Endothelial cell of umbilical vein (primary cell): ENCODE data around the gene HNMT. TPM values are rescaled to one million over a fixed set of nuclear protein-coding genes. Genes with fewer than 3 reads are reported as not detected.

ENCODE experiments used
- BruUV-seq: library from RNA; stranded (reverse); fragments of 400-500 nt; replicated peaks from 2 replicates; lab custom pipeline; 2021; lab: Mats Ljungman, UMichigan
- CTCF ChIA-PET: fragments of 300-600, 350-600 bp; sonication (Branson Sonifier 250); formaldehyde crosslinking; loops from one replicate; lab custom pipeline; 2021; ENCODE audit warnings: antibody characterized with exemption, inconsistent platforms; lab: Charles Lee
- POLR2A ChIA-PET: fragments of 300-600, 350-600 bp; sonication (Branson Sonifier 250); formaldehyde crosslinking; loops from one replicate; lab custom pipeline; 2021; ENCODE audit warnings: antibody characterized with exemption, inconsistent platforms; lab: Charles Lee
- DNase-seq: peaks from one replicate; pipeline ENCODE4 v3.0.0-alpha.2; 2011; ENCODE audit warnings: low read depth, low spot score
- FAIRE-seq: peaks from 2 replicates; lab custom pipeline; 2011; peaks lifted over from hg19 to GRCh38; lab: Jason Lieb, UNC
- H2AFZ ChIP-seq: 2 replicates; pipeline ENCODE4 v1.6.0; 2012; ENCODE audit warnings: low read depth, low read length, control low read depth, inconsistent platforms
- H3K27ac ChIP-seq: 2 replicates; pipeline ENCODE4 v1.5.1; 2011; ENCODE audit warnings: low read depth, mild to moderate bottlenecking, control low read depth, low read length, moderate library complexity; ENCODE audit not compliant: insufficient read depth
- H3K27me3 ChIP-seq, 2 experiments: 2 replicates each; pipeline versions ENCODE4 v1.6.0 to v1.6.1; 2011; ENCODE audit warnings: low read length in 2 of 2, mixed read lengths in 1 of 2; ENCODE audit not compliant: control insufficient read depth in 2 of 2, insufficient read depth in 2 of 2
- H3K36me3 ChIP-seq, 2 experiments: 2 replicates in 1 of 2; 3 replicates in 1 of 2; pipeline ENCODE4 v1.5.1; 2011; ENCODE audit warnings: low read length in 2 of 2, mild to moderate bottlenecking in 1 of 2, moderate library complexity in 1 of 2; ENCODE audit not compliant: control insufficient read depth in 2 of 2, insufficient read depth in 2 of 2; ENCODE audit errors: extremely low read depth in 1 of 2
- H3K4me1 ChIP-seq: 3 replicates; pipeline ENCODE4 v1.5.1; 2011; ENCODE audit warnings: mild to moderate bottlenecking, low read length; ENCODE audit not compliant: control insufficient read depth, insufficient read depth; ENCODE audit errors: extremely low read depth
- H3K4me2 ChIP-seq: 2 replicates; pipeline ENCODE4 v1.6.1; 2011; ENCODE audit warnings: low read length, control low read depth, mixed read lengths; ENCODE audit not compliant: insufficient read depth
- H3K4me3 ChIP-seq, 3 experiments: fragments of 200-600 bp in 1 of 3; sonication (generic), shearing (Covaris generic) in 1 of 3; replicated peaks in 1 of 3; 2 replicates each; pipeline ENCODE4 v1.5.1; 2011 to 2016; ENCODE audit warnings: control low read depth in 3 of 3, low read length in 3 of 3, mild to moderate bottlenecking in 2 of 3, inconsistent platforms in 1 of 3, low read depth in 1 of 3, moderate library complexity in 1 of 3; ENCODE audit not compliant: insufficient read depth in 1 of 3
- H3K79me2 ChIP-seq: 2 replicates; pipeline ENCODE4 v1.6.0; 2012; ENCODE audit warnings: low read length, inconsistent platforms; ENCODE audit not compliant: control insufficient read depth, insufficient read depth
- H3K9ac ChIP-seq: replicated peaks from 2 replicates; pipeline ENCODE3; 2011; ENCODE audit warnings: low read length, control low read depth; ENCODE audit not compliant: insufficient read depth; ENCODE audit errors: extremely low read depth
- H3K9me1 ChIP-seq: replicated peaks from 3 replicates; pipeline ENCODE4 v1.6.0; 2011; ENCODE audit warnings: mild to moderate bottlenecking, low read length; ENCODE audit not compliant: control insufficient read depth, insufficient read depth; ENCODE audit errors: extremely low read depth
- H3K9me3 ChIP-seq: replicated peaks from 2 replicates; pipeline ENCODE4 v1.5.1; 2012; ENCODE audit warnings: low read length, inconsistent platforms; ENCODE audit not compliant: control insufficient read depth, insufficient read depth
- H4K20me1 ChIP-seq: replicated peaks from 2 replicates; pipeline ENCODE3; 2011; ENCODE audit warnings: mild to moderate bottlenecking, low read length; ENCODE audit not compliant: control insufficient read depth, insufficient read depth; ENCODE audit errors: extremely low read depth
- CTCF ChIP-seq, 2 donors: IDR thresholded peaks; 1 replicate in 1 of 2; 2 replicates in 1 of 2; pipeline ENCODE4 v1.5.1; 2011; ENCODE audit warnings: low read length in 2 of 2, mild to moderate bottlenecking in 2 of 2, moderate library complexity in 2 of 2, control low read depth in 1 of 2, inconsistent platforms in 1 of 2, low read depth in 1 of 2; ENCODE audit not compliant: insufficient read depth in 1 of 2; ENCODE audit errors: extremely low read depth in 1 of 2
- EZH2 ChIP-seq: IDR thresholded peaks from 2 replicates; pipeline ENCODE4 v1.6.1; 2012; ENCODE audit warnings: borderline replicate concordance, low read depth, mild to moderate bottlenecking, moderate library complexity, low read length, inconsistent platforms; ENCODE audit not compliant: severe bottlenecking
- FOS ChIP-seq: IDR thresholded peaks from 2 replicates; pipeline ENCODE4 v1.6.1; 2011; ENCODE audit warnings: mild to moderate bottlenecking, low read length, moderate library complexity, borderline replicate concordance; ENCODE audit not compliant: insufficient read depth
- GATA2 ChIP-seq: IDR thresholded peaks from 2 replicates; pipeline ENCODE4 v1.7.0; 2011; ENCODE audit warnings: low read depth, mild to moderate bottlenecking, moderate library complexity, mixed read lengths, low read length; ENCODE audit not compliant: insufficient read length, insufficient read depth
- JUN ChIP-seq: IDR thresholded peaks from 2 replicates; pipeline ENCODE4 v1.6.1; 2011; ENCODE audit warnings: borderline replicate concordance, low read depth; ENCODE audit not compliant: insufficient read length, insufficient read depth
- MAX ChIP-seq: IDR thresholded peaks from 2 replicates; pipeline ENCODE4 v1.6.1; 2011; ENCODE audit not compliant: insufficient read depth, insufficient read length
- MYC ChIP-seq: IDR thresholded peaks from one replicate; pipeline ENCODE4 v1.6.1; 2011; ENCODE audit warnings: mild to moderate bottlenecking, low read depth, low read length
- POLR2A ChIP-seq: IDR thresholded peaks from 2 replicates; pipeline ENCODE4 v1.6.1; 2012; ENCODE audit warnings: low read depth, mild to moderate bottlenecking, control low read depth, low read length
- POLR2AphosphoS5 ChIP-seq: IDR thresholded peaks from 2 replicates; pipeline ENCODE4 v1.6.1; 2012; ENCODE audit warnings: low read depth, mild to moderate bottlenecking, control low read depth, low read length, moderate library complexity; ENCODE audit not compliant: insufficient read depth
- dilution Hi-C: fragments of 300-500 bp; cut with MboI; formaldehyde crosslinking; loops from one replicate; pipeline ENCODE4 v1.15.0; 2019; ENCODE audit warnings: low sequenced_read_pairs; ENCODE audit not compliant: extremely low pct_ligation_motif_present
- intact Hi-C: fragments of 100-400 bp; cut with micrococcal nuclease; formaldehyde crosslinking; loops from one replicate; pipeline ENCODE4 v1.10.0; 2022
- polyA plus RNA-seq, 4 experiments: library from polyadenylated mRNA; depleted of rRNA in 3 of 4; stranded (reverse) in 3 of 4; unstranded in 1 of 4; fragments of >200 nt; gene quantifications; 2 replicates each; pipeline versions ENCODE4 v1.2.1 to v1.2.3, GENCODE V29; 2011 to 2012; ENCODE audit warnings: missing spikeins in 1 of 4
- total RNA-seq: library from RNA; stranded (reverse); gene quantifications from 2 replicates; pipeline ENCODE4 v1.2.3, GENCODE V29; 2021

HNMT gene
- total and polyA plus RNA-seq, 2 donors (not counting 3 experiments of a cell fraction or from before 2014, with no cell fraction given), result 8.6 to 16.9 TPM

DNA sequence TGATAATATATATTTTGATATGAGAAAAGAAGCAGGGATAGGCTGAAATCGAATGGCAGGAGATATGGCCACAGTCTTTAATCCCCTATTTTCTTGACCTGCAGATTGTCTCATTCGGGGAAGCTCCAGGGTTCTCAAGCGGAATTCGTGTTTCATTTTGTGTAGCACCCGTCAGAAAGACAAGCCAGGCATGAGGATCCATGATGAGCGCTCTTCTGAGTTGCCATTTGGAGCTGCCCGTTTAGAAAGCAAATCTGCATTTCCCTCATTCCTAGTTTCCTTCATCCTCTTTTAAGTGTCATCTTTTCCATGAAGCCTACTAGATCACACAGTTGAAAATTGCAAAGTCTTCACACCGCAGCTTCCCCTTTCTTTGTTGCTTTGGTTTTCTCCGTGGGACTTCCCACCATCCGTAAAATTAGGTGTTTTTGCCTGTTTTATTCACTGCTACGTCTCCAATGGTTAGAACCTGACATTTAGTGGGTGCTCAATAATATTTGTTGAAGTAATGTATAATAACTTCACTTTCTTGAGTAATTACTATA lies 16.9 kb downstream of the HNMT start:
- TF ChIP-seq FOS (no peak), EZH2 (no peak), MAX (no peak), GATA2 (no peak), MYC (no peak), CTCF (IDR thresholded peaks at IDR 0.05; ENCODE audit: extremely low read depth in 1 of 2, insufficient read depth in 1 of 2, low read depth in 1 of 2, low read length in 2 of 2) (no peak), POLR2AphosphoS5 (no peak), POLR2A (no peak), JUN (no peak)

More for the DNA sequence above, 16.9 kb downstream of the HNMT start:
- ChIA-PET POLR2A (no interaction called here), CTCF (interaction anchor here (0.9 kb wide), 1 partner anchor 121 kb away, joined by 3 read pairs; no protein-coding TSS in a partner anchor)
- Histone ChIP-seq H3K4me2 (no peak overlapping the region), H3K4me1 (no peaks in the 10 kb centered on the region), H3K9me3 (no peaks in the 10 kb centered on the region), H3K4me3 (no peak overlapping the region), H3K36me3 (no peaks in the 10 kb centered on the region), H3K9ac (no peak overlapping the region), H3K79me2 (no peaks in the 10 kb centered on the region), H4K20me1 (no peaks in the 10 kb centered on the region), H3K27me3 (no peaks in the 10 kb centered on the region), H3K27ac (no peak overlapping the region), H2AFZ (no peak overlapping the region), H3K9me1 (no peaks in the 10 kb centered on the region)
- intact Hi-C loops, result no loop called here
- FAIRE-seq (no peak), DNase-seq (no peak)
- dilution Hi-C loops, result no loop called here
- no TSS peak for BruUV-seq
